Astrocyte of the cerebellum (primary cell): Measurements from ENCODE around the gene MYH7B.

Experiments
- DNase-seq: peaks from one replicate; pipeline ENCODE4 v3.0.0-alpha.2; 2011; ENCODE audit warnings: low read depth
- H3K4me3 ChIP-seq: 2 replicates; pipeline ENCODE4 v1.5.1; 2011; ENCODE audit warnings: mild to moderate bottlenecking, low read depth, low read length, moderate library complexity
- in situ Hi-C: cut with HindIII; loops from 2 replicates; pipeline ENCODE4 v1.10.0; 2017; ENCODE audit warnings: low sequenced_read_pairs
- TF ChIP-seq, protein P1 (sequence below): IDR thresholded peaks from 2 replicates; pipeline ENCODE4 v1.5.1; 2012; ENCODE audit warnings: low read length, low read depth, moderate library complexity, mild to moderate bottlenecking; ENCODE audit errors: missing control alignments

MYH7B gene

DNA sequence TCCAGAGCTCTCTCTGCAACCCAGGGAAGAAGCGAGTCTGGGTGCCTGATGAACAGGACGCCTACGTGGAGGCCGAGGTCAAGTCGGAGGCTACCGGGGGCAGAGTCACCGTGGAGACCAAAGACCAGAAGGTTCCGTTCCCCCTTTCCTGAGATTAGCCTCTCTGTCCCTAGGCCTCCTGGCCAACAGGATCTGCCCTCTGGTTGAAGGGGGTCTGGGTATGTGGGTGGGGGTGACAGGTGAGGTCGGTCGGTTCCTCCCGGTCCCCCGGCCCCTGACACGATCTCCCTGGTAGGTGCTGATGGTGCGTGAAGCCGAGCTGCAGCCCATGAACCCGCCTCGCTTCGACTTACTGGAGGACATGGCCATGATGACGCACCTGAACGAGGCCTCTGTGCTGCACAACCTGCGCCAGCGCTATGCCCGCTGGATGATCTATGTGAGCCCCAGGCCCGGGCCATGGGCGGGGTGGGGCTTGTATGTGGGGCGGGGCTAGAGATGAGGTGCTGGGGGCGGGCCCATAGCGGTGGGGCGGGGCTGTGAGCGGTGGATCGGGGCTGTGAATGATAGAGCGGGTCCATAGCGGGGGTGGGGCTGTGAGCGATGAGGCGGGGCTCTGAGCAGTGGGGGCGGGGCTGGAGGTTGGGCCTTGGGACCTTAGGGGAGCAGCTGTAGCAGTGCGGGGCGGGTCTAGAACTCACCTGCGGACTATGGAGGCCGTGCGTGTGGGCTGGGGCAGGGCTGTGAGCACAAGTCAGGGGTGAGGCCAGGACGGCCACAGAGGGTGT, 23.9 kb downstream of the MYH7B start:
- in situ Hi-C loops: no loop called here
- TF ChIP-seq, protein P1, sequence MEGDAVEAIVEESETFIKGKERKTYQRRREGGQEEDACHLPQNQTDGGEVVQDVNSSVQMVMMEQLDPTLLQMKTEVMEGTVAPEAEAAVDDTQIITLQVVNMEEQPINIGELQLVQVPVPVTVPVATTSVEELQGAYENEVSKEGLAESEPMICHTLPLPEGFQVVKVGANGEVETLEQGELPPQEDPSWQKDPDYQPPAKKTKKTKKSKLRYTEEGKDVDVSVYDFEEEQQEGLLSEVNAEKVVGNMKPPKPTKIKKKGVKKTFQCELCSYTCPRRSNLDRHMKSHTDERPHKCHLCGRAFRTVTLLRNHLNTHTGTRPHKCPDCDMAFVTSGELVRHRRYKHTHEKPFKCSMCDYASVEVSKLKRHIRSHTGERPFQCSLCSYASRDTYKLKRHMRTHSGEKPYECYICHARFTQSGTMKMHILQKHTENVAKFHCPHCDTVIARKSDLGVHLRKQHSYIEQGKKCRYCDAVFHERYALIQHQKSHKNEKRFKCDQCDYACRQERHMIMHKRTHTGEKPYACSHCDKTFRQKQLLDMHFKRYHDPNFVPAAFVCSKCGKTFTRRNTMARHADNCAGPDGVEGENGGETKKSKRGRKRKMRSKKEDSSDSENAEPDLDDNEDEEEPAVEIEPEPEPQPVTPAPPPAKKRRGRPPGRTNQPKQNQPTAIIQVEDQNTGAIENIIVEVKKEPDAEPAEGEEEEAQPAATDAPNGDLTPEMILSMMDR: no peak
- DNase-seq: no peak
- no peak overlapping the region for H3K4me3 ChIP-seq

DNA sequence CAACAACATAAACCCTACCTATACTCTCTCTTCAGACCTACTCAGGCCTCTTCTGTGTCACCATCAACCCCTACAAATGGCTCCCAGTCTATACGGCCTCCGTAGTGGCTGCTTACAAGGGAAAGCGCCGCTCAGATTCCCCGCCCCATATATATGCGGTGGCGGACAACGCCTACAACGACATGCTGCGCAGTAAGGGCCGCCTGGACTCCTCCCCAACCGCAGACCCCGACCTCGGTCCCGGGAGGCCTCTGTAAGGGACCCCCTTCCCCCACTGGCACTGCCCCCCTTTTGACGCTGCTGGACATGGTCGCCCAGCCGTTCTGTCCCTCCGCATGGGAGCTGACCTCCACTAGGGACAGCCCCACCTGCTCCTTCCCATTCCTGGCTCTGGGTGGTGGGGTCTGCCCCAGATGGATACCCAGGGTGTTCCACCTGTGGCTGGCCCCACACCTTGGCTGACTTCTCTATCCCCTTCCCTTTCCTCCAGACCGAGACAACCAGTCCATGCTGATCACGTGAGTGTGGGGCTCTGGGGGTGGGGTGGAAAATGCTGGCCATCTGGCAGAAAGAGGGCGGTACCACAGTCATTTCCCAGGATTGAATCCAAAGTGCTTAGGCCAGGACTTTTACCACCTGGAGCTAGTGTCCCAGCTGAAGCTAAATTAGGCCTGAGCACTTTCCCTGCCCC, 25.0 kb downstream of the MYH7B start:
- TF ChIP-seq, protein P1: no peak
- in situ Hi-C loops: no loop called here
- H3K4me3 ChIP-seq: no peak overlapping the region
- no peak for DNase-seq

DNA sequence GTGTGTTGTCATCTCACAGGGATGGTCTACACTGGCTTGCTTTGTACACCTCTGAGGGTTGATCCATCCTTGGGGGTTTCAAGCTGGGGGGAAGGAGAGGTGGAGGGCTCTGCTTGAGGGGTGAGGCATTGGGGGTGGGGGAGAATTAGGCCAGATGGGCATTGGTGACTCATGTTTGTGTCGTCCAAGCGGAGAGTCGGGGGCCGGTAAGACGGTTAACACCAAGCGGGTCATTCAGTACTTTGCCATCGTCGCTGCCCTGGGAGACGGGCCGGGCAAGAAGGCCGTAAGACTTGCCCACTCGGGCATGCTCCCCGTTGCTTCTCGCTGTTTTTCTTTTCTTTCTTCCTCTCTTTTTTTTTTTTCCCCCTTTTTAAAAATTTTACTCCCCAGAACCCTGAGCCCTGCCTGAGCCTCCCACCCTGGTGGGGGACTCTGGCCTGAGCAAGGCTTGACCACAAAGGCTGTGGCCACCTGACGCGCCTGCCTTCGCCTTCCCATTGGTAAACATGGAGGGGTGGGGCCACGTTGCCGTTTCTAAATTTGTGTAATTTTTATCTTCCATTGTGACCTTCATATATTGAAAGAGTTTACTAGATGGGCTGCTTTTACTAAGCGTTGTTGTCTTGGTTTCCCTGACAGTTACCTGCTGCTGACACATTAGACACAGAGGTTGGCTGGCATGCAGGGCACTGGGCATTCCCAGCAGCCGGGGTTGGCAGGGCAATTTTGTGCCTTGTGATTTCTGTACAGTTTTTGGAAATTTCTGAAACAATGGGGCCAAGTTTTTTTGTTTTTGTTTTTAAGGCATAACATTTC, 26.8 kb downstream of the MYH7B start:
- TF ChIP-seq, protein P1: no peak
- in situ Hi-C loops: no loop called here
- no peak overlapping the region for H3K4me3 ChIP-seq
- DNase-seq: no peak

DNA sequence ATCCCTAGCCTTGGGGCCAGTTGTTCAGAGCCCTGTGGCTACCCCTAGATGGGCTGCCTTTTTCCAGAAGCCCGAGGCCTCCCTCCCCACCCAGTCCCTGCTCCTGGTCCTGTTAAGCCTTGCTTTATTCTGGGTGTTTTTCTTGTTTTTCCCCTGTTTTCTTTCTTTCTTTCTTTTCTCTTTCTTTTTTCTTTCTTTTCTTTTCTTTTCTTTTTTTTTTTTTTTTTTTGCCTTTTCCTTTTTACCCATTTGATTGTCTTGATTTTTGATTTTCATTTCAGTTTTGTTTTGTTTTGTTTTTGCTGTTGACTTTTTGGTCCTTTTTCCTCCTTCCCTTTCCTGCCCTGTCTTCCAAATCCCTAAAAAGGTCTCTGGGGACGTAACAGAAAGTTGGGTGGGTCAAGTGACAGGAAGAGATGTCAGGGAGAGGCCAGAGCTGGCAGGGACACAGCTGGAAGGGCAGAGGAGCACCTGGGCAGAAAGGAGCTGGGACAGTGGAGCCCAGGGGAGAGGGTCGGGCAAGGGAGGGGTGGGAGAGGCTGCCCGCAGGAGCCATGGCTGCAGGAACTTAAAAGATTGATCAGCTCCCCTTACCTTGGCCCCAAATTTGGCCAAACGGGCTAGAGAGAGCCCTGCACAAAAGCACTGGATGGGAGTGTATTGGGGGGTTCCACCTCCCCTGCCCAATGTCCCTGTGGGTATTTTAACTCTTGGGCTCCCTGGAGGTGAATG, 27.6 kb downstream of the MYH7B start:
- H3K4me3 ChIP-seq: no peak overlapping the region
- TF ChIP-seq, protein P1: no peak
- in situ Hi-C loops: no loop called here
- no peak for DNase-seq

DNA sequence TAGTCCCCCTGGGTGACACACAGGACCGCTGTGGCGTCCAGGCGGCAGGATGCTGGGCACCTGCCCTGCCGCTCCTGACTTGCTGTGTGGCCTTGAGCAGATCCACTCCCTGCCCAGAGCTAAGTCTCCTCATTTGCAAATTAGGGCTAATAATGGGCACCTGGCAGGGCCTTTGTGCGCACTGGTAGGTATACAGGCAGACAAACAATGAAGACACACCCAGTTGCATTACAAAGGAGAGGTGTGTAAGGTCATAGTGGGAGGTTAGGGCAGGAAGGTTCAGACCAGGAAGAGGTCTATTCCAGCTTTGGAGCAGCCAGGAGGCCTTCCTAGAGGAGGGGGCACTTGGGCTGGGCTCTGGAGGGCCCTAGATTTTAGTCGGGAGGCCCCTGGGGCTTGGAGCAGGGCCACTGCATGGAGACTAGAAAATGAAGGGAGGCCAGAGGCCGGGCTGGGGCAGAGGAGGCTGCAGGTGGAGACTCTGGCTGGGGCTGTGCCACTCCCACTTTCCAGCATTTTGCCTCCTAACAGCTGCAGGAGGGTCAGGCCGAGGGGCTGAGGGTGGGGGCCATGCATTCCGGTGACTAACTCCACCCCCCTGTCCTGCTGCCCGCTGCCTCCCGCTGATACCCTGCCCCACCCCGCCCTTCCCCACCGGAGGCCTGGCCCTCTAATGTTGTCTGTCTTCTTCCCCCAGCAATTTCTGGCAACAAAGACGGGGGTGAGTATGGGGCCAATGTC, 28.5 kb downstream of the MYH7B start:
- H3K4me3 ChIP-seq: no peak overlapping the region
- TF ChIP-seq, protein P1: no peak
- no peak for DNase-seq
- in situ Hi-C loops: no loop called here
